Fibroblast of gingiva (primary cell): Measurements from ENCODE around the gene SMIM41.

Experiments
- DNase-seq: peaks from one replicate; pipeline ENCODE4 v3.0.0-alpha.2; 2011; ENCODE audit warnings: low read depth

The SMIM41 gene

DNA sequence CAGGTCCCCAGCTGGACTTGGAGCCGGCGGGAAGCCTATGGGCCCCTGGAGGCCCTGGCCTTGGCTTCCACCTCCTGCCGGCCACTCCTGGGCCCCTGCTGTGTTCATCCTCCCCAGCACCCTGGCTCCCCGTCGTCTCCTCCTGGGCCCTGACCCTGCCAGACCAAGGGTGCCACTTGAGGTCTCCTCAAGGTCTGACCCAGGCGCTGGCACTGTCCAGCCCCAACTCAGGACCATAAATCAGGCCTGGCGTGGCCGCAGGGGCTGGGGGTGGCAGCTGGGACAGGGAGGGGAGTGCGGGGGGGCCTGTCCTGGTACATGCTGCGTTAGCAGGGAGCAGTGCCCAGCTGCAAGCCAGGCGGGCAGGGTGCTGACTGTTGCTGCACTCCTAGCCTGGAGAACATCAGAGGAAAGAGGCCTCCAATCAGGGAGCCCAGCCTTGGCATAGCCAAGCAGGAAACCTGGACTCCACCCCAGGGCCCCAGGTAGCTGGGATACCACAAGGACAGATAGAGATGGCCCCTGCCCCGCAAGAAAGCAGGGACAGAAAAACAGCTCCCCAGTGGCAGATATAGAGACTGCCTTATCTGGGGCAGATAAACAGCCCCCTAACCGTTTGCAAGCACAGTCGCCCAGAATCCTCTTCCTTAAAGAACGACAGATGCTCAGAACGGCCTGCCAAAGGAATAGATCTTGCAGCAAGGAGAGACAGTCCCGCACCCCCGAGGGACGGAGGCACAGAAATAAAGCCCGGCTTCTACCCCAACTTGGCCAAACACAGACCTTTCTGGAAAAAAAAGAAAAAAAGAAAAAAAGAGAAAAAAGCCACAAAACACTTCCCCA lies 16.2 kb upstream of the SMIM41 start:
- DNase-seq, result no peak

DNA sequence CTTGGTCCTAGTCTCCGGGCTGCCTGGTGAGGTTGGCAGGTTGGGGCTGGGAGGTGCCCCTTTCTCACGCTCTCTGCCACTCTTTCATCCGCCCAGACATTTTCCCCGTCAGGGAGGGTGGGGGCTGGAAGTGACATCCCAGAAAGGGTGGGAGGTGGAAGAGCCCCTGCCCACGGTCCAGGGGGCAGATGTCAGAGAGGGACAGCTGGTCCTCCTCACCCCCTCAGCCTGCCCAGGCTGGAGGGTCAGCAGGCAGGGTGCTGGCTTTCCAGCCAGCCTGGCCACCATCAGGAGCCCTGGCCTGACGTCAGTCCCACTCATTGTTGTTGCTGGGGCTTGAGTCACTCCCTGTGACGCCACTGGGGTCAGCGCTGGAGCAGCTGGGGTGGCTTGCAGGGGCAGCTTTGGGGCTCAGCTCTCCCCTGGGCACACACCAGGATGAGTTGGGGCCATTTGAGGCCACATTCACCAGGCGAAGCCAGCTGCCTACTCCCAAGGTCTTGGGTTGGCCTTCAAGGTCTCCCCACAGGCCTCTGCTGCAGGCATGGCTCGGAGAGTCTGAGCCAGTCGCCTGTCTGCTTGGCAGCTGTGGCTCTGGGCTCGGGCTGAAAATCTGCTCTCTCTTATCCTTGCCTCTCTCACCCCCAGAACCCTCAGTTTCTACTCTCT lies 15.4 kb upstream of the SMIM41 start:
- DNase-seq, result peak; percentile 72

DNA sequence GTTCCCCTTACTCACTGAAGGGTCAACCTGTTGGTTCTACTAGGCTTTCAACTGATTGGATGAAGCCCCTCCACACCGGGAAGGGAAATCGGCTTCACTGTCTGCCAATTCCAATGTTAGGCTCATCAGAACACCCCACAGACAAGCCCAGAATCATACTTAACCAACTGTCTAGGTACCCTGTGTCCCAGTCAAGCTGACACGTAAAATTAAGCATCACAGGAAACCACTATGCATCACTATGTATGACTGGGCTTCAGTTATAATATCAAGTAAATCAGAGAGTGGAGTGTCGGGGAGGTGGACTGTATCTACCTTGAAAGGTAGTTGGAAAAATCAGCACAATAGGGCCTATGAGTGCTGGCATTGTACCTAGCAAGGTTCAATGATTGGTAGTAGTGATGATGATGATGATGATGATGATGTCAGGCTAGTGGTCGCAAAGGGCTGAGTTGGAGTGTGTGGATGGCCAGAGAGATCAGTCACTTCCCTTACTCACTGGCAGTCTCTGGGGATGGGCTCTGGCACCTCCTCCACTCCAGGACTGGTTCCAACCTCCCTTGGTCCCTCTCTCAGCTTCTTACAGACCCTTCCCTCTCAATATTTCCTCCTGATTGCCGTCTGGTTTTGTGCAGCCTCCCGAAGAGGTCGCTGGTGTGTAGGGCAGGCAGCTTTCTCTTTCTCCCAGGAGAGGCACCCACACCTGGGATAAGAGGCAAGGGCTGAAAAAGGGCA lies 13.0 kb upstream of the SMIM41 start:
- DNase-seq, result no peak

DNA sequence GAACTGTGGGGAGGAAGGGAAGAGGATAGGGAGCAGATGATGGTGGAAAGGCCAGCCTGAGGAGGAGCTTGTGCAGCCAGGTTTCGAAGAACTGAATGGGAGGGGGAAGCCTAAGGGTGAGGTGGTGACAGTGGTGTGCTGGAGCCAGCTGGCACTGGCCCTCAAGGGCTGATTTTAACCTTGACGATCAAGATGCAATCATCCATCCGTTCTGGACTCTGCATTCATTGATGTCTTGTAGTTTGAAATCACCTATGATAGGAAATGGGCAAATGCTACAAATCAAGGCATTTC lies 12.5 kb upstream of the SMIM41 start:
- DNase-seq, result no peak

DNA sequence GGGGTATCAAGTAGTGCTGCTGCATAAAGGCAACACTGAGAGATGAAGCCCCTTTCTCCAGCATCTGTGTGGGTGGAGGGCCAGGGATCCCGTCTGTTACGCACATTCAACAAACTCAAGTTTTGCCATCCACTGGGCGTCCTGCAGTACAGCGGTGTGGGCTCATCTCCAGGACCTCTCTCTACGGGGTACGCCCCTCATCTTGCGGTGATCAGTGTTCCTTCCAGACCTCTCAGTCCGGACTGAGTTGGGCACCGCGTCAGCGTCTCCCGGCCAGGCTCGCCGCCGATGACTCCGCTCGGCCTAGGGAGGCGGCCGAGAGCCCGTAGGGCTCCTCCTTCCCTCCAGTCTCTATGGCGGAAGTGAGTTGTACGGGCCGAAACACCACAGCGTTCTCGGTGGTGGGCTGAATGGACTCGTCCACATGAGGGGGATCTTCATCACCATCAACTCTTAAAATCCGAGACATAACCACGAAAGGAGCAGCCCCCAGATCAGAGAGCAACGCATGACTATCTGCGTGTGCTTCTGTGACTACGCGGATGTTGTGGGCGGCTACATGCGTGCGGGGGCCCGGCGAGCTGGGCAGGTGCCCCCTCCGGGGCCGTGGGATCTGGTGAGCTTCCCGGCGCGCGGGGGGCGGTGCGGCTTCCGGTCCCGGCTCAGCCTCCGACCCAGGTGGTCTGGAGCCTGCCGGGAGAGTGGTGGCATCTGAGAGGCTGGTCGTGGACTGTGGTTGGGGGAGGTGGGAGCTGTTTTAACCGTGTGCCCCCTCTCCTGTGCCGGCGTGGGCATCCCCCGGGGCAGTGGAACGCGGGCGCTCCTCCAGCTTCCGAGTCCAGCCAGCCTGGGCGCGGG lies 9.9 kb upstream of the SMIM41 start, which contains the start of gene ATG101:
TSS of gene ATG101 (plus strand) at position 652 of the 858 bp plus-strand sequence. CDS start 3,673 bp downstream, outside the sequence.
- peak; percentile 95 for DNase-seq

DNA sequence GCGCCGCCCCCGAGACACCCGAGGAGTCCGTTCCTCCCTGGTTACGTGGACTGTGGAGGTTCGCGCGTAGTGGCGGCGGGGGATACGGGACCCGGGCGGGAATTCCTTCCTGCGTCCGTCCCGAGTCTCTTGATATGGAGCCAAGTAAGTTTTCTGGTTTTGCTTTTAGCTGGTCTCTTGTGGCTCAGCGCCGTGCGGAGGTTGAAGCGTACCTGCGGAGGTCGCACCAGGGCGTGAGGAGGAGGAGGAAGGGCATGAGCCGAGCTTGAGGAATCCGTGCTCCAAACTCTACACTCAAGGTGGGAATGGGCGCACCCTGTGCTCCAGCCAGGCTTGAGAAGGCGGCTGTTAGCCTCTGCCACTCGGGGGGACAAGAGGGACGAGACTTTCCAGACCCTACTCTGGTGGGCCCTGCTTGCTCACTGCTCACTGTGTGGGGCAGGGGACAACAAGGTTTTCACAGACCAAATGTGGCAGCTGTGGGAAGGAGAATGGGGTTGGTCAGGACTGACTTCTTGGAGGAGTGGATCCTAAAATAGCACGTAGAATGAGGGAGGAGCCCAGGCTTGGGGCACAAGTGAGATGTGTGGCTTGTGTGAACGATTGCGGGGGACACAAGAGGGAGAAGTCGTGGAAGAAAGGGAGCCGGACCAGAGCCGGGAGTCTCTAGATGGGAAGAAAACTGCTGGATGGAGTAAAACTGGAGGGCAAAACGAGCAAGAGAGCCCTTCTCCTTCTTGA lies 9.1 kb upstream of the SMIM41 start:
- DNase-seq, result peak; percentile 29

DNA sequence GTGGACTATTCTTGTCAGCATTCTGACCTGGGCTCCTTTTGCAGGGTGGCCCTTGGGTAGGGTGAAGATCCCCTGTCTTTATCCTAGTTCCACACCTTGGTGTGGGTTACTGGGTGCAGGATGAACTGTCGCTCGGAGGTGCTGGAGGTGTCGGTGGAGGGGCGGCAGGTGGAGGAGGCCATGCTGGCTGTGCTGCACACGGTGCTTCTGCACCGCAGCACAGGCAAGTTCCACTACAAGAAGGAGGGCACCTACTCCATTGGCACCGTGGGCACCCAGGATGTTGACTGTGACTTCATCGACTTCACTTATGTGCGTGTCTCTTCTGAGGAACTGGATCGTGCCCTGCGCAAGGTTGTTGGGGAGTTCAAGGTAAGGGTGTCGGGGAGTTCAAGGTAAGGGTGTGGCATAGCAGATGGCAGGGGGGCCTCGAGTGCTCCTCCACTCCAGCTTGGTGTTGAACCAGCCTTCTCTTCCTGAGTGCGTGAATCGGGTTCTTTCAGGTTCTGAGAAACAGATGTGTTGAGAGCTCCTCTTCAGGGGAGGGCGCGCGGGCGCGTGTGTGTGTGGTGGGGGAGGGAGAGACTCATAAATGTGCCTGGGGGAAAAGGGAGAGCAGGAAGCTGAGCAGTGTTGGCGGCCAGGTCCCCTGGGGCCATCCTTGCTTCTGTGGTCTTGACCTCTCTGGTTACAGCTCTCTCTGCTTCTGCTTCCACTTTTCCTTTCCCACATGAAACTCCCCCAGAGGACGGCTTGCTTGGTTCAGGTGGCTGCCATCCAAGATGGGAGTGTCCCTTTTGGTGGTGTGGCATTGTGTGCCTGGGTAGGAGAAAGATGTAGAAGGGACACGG lies 5.7 kb upstream of the SMIM41 start:
- DNase-seq, result peak; percentile 89

DNA sequence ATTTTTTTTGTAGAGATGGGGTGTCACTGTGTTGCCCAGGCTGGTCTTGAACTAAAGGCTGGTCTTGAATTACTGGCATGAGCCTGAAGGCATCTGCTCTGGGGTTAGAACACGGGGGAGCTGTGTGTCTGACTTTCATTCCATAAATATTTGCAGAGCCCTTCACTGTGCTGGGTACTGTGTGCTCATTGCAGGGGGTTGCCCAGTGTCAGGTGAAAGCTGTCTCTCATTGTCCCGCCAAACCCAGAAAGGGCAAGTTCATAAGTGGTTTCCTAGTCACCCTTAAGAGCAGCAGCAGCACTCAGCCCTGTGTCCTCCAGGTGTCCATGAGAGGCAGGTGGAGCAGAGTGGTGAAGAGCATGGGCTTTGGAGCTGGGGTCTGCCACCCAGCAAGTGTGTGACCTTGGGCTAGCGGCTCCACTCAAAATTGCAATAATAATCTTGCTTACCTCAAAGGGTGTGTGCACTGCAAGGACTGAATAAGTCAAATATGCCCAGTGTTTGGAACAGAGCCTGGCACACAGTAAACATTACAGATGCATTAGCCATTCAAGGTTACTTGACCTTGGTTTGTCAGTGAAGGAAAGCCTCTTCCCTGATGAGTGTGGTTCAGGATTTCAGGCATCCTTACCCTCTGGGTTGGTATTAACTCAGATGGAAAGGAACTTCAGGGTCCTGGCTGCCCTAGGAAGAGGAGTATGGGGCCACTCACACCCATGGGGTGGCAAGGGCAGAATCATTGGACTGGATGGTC lies 4.4 kb upstream of the SMIM41 start:
- peak; percentile 42 for DNase-seq

DNA sequence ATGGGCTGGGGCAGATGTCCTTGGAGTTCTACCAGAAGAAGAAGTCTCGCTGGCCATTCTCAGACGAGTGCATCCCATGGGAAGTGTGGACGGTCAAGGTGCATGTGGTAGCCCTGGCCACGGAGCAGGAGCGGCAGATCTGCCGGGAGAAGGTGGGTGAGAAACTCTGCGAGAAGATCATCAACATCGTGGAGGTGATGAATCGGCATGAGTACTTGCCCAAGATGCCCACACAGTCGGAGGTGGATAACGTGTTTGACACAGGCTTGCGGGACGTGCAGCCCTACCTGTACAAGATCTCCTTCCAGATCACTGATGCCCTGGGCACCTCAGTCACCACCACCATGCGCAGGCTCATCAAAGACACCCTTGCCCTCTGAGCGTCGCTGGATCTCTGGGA lies 2.7 kb upstream of the SMIM41 start:
- no peak for DNase-seq

DNA sequence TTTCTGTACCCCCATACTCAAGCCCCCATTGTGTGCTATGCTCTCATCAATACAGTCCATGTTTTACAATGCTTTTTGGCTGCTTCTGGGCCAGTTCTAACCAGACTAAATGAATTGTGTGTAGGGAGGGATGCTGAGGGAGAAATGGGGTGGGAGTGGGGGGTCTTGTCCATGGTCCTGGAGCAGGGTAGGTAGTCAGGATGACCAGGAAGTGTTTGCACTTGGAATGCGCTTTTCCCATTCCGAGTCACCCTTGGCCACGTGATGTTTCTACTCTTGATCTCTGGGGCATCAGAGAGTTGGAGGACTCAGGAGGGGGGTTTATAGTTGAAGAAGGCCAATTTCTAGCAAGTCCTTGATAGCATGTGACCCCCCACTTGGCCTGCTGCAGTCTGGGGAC lies 1.2 kb upstream of the SMIM41 start:
- no peak for DNase-seq

DNA sequence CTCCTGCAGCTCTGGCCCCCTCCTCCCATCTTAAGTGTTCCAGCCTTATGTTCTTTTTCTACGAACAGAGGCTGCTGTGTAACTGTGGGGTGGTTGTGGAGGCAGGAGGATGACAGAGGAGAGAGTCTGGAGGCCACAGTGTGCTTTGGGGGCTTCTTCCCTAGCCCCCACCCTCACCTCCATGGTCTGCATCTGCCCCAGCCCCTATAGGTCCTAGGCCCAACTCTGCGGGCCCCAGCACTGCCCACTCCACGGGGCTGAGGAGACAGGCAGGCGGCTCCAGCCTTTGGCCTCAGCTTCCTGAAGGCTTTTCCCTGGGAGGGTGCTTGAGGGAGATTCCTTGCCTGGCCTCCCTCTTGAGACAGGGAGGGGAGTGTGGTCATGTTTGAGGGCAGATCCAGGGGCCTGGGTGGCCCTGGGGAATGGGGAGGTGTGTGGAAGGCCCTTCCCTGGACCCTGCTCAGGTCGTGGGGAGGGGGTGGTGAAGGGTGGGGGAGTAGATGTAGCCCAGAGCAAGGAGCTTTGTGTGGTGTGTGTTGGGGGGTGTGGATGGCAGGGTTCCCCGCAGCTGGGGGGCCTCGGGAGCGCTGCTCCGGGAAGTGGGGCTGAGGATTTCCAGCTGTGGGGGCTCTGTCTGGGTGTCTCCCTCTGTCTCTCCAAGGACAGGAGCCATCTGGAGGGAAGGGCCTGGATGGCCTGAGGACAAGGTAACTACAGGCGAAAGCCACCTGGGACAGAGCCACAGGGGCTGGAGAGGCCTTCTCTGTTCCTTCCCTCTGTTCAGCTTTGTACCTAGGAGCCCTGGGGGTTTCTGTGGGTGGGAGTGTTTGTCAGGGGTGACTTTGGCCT lies 1.1 kb downstream of the SMIM41 start:
- DNase-seq, result no peak

DNA sequence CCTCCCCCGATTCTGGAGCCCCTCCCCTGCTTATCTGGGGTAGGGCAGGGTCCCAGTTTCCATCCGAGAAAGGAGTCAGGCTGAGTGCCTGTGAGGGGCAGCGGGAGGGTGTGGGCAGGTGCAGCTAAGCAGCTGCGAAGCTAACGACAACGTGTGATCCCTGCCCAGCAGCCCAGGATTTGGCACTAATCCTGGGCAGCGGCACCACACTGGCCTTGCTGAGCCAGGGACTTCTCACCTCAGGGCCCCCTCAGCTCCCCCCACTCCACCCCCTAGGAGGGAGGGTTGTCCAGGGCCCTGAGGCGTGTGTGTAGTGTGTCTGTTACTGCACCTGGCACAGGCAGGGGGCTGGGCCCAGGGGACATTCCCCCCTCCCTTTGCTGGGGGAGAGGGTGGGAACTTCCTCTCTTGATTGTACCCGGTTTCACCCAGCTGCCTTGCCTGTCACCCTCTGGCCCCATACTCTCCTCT lies 1.8 kb downstream of the SMIM41 start:
- DNase-seq, result no peak

DNA sequence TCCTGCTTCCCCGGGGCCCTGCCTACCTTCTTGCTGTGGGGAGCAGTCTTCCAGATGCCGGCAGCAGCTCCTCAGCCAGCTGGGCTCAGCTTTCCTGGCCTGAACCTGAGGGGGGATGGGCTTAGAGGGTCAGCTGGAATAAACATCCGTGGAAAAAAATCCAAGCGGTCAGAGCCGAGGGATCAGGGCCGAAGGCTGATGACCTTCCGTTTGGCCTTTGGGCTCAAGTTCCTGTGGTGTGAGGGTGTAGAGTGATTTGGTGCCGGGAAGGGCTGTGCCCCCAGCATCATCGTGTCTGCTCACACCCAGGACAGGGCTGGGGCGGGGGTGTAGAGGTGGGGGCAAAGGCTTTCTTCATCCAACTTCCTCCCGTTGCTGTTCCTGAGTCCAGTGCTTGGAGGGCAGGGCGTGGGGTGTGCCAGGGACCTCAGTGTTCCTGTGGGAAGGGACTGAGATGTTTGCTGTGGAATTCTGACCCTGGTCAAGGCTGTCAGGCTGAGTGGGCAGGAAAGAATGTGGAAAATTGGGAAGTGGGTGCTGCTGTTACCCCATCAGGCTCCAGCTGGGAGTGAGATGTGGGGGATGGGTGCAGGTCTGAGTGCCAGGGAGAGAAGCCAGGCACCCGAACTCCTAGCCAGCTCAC lies 2.6 kb downstream of the SMIM41 start:
- DNase-seq, result peak; percentile 13

DNA sequence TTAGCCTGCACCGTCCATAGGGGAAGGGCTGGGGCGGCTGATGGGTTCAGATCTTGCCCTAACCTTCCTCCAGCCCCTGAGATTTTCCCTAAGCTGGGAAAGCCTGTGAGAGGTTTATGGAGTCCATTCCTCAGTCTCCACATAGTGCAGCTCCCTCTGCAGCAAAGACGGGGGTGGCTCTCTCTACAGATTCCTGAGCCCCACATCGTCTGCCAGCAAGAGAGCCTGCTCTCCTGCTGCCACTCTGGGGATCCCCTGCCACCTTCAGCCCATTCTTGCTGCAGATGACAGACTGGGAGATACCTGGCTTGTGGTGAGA lies 3.1 kb downstream of the SMIM41 start:
- DNase-seq, result no peak

DNA sequence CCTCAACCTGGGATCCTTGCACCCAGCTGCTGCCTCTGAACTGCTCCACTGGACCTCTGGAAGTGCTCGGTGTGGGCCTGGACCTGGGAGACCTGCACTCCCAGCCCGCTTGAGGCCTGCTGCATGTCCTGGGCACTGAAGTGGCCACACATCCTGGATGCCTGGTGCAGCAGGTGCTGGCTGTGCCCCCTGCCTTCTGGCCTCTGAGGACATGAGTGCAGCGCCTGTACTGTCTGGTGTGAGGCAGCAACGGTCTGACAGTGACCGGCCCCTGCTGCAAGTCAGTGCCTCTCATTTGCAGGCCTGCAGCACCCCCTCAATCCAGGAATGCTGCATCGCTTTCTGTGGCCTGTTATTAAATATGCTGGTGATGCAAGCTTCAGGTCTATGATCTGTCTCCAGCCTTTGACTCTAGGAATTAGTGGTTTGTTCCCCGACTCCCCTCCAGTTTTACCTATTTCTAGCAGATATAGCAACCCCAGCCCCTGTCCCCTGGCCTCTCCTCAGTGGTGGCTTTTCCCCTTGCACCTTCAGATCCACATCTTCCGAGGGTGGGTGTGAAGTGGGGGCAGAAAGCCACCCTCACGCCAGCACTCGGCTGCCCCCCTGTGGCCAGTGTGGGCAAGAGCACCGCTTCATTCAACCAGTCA lies 3.6 kb downstream of the SMIM41 start:
- peak; percentile 68 for DNase-seq

DNA sequence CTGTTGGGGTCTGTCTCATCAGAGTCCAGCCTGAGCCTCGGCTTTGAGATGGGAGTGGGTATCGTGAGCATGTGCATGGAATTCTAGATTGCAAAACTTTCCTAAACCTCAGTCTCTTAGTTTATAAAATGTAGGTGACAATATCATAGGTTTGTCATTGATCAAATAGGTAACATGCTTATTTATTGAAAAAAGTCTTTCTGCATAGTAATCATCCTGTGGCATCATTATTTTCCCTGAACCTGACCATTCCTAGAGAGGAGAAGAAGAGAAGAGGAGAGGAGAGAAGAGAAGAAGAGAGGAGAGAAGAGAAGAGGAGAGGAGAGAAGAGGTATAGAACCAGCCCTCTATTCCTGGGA lies 4.1 kb downstream of the SMIM41 start:
- no peak for DNase-seq

DNA sequence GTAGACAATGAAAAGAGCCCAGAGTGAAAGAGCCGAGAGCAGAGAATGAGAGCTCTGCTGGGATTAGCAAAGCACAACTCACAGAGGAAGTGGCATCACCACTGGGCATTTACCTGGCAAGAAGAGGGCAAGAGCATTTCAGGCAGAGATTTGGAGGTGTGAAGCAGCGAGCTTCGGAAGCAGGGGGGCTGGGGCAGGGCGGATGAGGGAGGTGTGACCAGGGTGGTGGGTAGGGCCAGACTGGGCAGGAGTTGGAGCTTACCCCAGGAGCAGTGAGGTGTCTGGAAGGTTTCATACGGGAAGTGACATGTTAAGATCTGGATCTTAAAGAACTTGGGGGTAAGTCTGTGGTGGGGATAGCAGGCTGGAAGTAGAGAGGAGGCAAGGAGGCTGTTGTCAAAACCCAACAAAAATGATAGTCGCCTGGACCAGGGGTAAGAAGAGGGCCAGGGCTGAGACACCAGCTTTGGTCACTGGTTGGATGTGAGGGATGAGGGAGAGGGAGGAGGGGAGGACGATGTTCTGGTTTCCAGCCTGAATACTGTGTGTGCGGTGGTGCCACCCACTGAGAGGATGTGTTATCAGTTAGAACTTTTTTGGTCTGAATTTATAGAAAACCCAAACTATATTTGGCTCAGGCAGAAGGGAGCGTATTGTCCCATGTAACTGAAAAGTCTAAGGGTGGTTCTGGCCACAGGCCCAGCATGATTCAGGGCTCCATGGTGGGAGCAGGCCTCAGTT lies 5.2 kb downstream of the SMIM41 start:
- DNase-seq, result no peak
